K562 (cell line): ENCODE data around the gene CDC14B.

Experiments used
- CTCF ChIP-seq, 3 experiments: IDR thresholded peaks in 2 of 3; conservative IDR thresholded peaks in 1 of 3; 2 replicates each; pipeline ENCODE4 v1.5.1; 2011 to 2012; ENCODE audit warnings: low read length in 3 of 3, mild to moderate bottlenecking in 3 of 3, control low read depth in 2 of 3, improper control_type of control experiment in 1 of 3, inconsistent platforms in 1 of 3, low read depth in 1 of 3, mixed read lengths in 1 of 3, moderate library complexity in 1 of 3; ENCODE audit not compliant: insufficient read depth in 2 of 3
- EZH2 ChIP-seq: IDR thresholded peaks from 2 replicates; pipeline ENCODE4 v1.6.1; 2012; ENCODE audit warnings: low read depth, mild to moderate bottlenecking, inconsistent platforms, low read length, borderline replicate concordance
- FOXJ3 ChIP-seq: sonication (generic); formaldehyde crosslinking; IDR thresholded peaks from 2 replicates; pipeline ENCODE4 v1.4.0; 2020; ENCODE audit warnings: mild to moderate bottlenecking, missing genetic modification reagents
- GATA2 ChIP-seq: sonication (generic); formaldehyde crosslinking; IDR thresholded peaks from 2 replicates; pipeline ENCODE4 v1.4.0; 2020; ENCODE audit warnings: mild to moderate bottlenecking, missing genetic modification reagents
- MNT ChIP-seq, 2 experiments: fragments of 450-650 bp; conservative IDR thresholded peaks; 2 replicates each; pipeline ENCODE4 v1.6.1; 2017; ENCODE audit warnings: mild to moderate bottlenecking in 2 of 2, moderate library complexity in 2 of 2
- MYNN ChIP-seq, 2 experiments: sonication (generic); formaldehyde crosslinking in 1 of 2; IDR thresholded peaks; 2 replicates each; pipeline versions ENCODE4 v1.5.0 to v1.6.1; 2016 to 2020; ENCODE audit warnings: antibody characterized with exemption in 1 of 2, missing genetic modification reagents in 1 of 2
- POLR2AphosphoS5 ChIP-seq: IDR thresholded peaks from 2 replicates; pipeline ENCODE4 v1.6.1; 2011; ENCODE audit warnings: mild to moderate bottlenecking, low read depth, low read length, moderate library complexity; ENCODE audit not compliant: control insufficient read depth, insufficient read depth
- RAD21 ChIP-seq, 2 experiments: fragments of 250-450 bp in 1 of 2; fragments of 450-650 bp in 1 of 2; sonication (Bioruptor Pico) in 1 of 2; formaldehyde crosslinking in 1 of 2; IDR thresholded peaks in 1 of 2; conservative IDR thresholded peaks in 1 of 2; 2 replicates each; pipeline versions ENCODE4 v1.4.0 to v1.8.0; 2020 to 2022; ENCODE audit warnings: mild to moderate bottlenecking in 2 of 2, moderate library complexity in 1 of 2
- RBM22 ChIP-seq: fragments of 200-400 bp; formaldehyde crosslinking; IDR thresholded peaks from 2 replicates; pipeline ENCODE4 v1.6.1; 2018; ENCODE audit warnings: low read length, low read depth; ENCODE audit not compliant: poor library complexity, severe bottlenecking
- SREBF2 ChIP-seq: sonication (generic); formaldehyde crosslinking; IDR thresholded peaks from 2 replicates; pipeline ENCODE4 v1.4.0; 2020; ENCODE audit warnings: mild to moderate bottlenecking, missing genetic modification reagents
- ZNF212 ChIP-seq: fragments of 450-650 bp; formaldehyde crosslinking; IDR thresholded peaks from 2 replicates; pipeline ENCODE4 v1.4.0; 2020; ENCODE audit warnings: mild to moderate bottlenecking
- ZNF407 ChIP-seq: fragments of 450-650 bp; IDR thresholded peaks from 2 replicates; pipeline ENCODE4 v1.6.1; 2016; ENCODE audit warnings: low read depth
- ZNF431 ChIP-seq: sonication (generic); formaldehyde crosslinking; IDR thresholded peaks from 2 replicates; pipeline ENCODE4 v1.8.0; 2022; ENCODE audit warnings: mild to moderate bottlenecking, missing genetic modification reagents
- ZNF668 ChIP-seq: fragments of 250-450 bp; sonication (Bioruptor Pico); IDR thresholded peaks from 2 replicates; pipeline ENCODE4 v1.8.0; 2022; ENCODE audit warnings: mild to moderate bottlenecking, inconsistent platforms

- no peak for TF ChIP-seq MYNN (IDR thresholded peaks at IDR 0.05)
- TF ChIP-seq MYNN (CRISPR knock-in tag; IDR thresholded peaks at IDR 0.05) = no peak
- TF ChIP-seq EZH2 = no peak
- TF ChIP-seq CTCF (IDR thresholded peaks at IDR 0.05 in 2 of 3, conservative IDR thresholded peaks at IDR 0.05 in 1 of 3; ENCODE audit: insufficient read depth in 2 of 3, low read depth in 1 of 3, low read length in 3 of 3) = no peak
- no peak for TF ChIP-seq ZNF668 (CRISPR knock-in tag)
- no peak for TF ChIP-seq RBM22
- TF ChIP-seq ZNF407 = no peak
- TF ChIP-seq SREBF2 (CRISPR knock-in tag) = no peak
- no peak for TF ChIP-seq MNT (conservative IDR thresholded peaks at IDR 0.05)
- TF ChIP-seq POLR2AphosphoS5 = no peak
- TF ChIP-seq GATA2 (CRISPR knock-in tag) = no peak
- TF ChIP-seq FOXJ3 (CRISPR knock-in tag) = no peak
- TF ChIP-seq ZNF212 (CRISPR knock-in tag) = no peak
- no peak for TF ChIP-seq RAD21 (CRISPR knock-in tag; conservative IDR thresholded peaks at IDR 0.05 in 1 of 2, IDR thresholded peaks at IDR 0.05 in 1 of 2)
- no peak for TF ChIP-seq ZNF431 (CRISPR knock-in tag)
Measured at GRCh38 chr9:96621618-96622017, 2.0 kb upstream of the CDC14B start.
